ENCODE data around the gene PRSS2.
"Not testable (repeated sequence)": the region's sequence is repeated elsewhere in the genome, so short reads cannot be mapped to it uniquely, and the experiment has no call there.

The PRSS2 gene

GRCh38 chr7:142761606-142762005 lies 9.2 kb upstream of the PRSS2 start:
- not testable (repeated sequence) for H3K9me3 ChIP-seq (ENCODE audit: insufficient read depth, low read depth, low read length); H3K9ac ChIP-seq (ENCODE audit: low read depth, low read length); H3K4me1 ChIP-seq (ENCODE audit: insufficient read depth, low read length); H3K27me3 ChIP-seq (ENCODE audit: insufficient read depth, low read length); H3K36me3 ChIP-seq (ENCODE audit: insufficient read depth, low read length); H3K4me3 ChIP-seq (ENCODE audit: low read length); H3K27ac ChIP-seq (ENCODE audit: low read depth, low read length)
- WGBS, result 100% methylated on average over 2 of the region's 2 CpGs

- Histone ChIP-seq H3K27ac (ENCODE audit: low read depth, low read length) (no peak overlapping the region), H3K4me3 (ENCODE audit: low read length) (no peak overlapping the region), H3K27me3 (ENCODE audit: insufficient read depth, low read length) (no peaks in the 10 kb centered on the region), H3K9ac (ENCODE audit: low read depth, low read length) (no peak overlapping the region), H3K4me1 (ENCODE audit: insufficient read depth, low read length) (no peaks in the 10 kb centered on the region), H3K9me3 (ENCODE audit: insufficient read depth, low read depth, low read length) (no peaks in the 10 kb centered on the region), H3K36me3 (ENCODE audit: insufficient read depth, low read length) (no peaks in the 10 kb centered on the region)
- 100% methylated on average over 1 of the region's 1 CpG for WGBS
These were observed 8.7 kb upstream of the PRSS2 start for GRCh38 chr7:142762104-142762503.

GRCh38 chr7:142767451-142767850 lies 3.3 kb upstream of the PRSS2 start:
- Histone ChIP-seq H3K36me3 (ENCODE audit: insufficient read depth, low read length) (no peaks in the 10 kb centered on the region), H3K4me1 (ENCODE audit: insufficient read depth, low read length) (no peaks in the 10 kb centered on the region), H3K9me3 (ENCODE audit: insufficient read depth, low read depth, low read length) (no peaks in the 10 kb centered on the region), H3K27me3 (ENCODE audit: insufficient read depth, low read length) (no peaks in the 10 kb centered on the region), H3K9ac (ENCODE audit: low read depth, low read length) (no peak overlapping the region), H3K27ac (ENCODE audit: low read depth, low read length) (no peak overlapping the region), H3K4me3 (ENCODE audit: low read length) (no peak overlapping the region)
- 66% methylated on average over 3 of the region's 3 CpGs for WGBS

GRCh38 chr7:142767861-142768260 lies 2.9 kb upstream of the PRSS2 start:
- H3K9ac ChIP-seq (ENCODE audit: low read depth, low read length), result no peak overlapping the region
- H3K36me3 ChIP-seq (ENCODE audit: insufficient read depth, low read length), result no peaks in the 10 kb centered on the region
- H3K27me3 ChIP-seq (ENCODE audit: insufficient read depth, low read length), result no peaks in the 10 kb centered on the region
- 93% methylated on average over 1 of the region's 1 CpG for WGBS
- H3K4me3 ChIP-seq (ENCODE audit: low read length), result no peak overlapping the region
- H3K4me1 ChIP-seq (ENCODE audit: insufficient read depth, low read length), result no peaks in the 10 kb centered on the region
- H3K27ac ChIP-seq (ENCODE audit: low read depth, low read length), result no peak overlapping the region
- no peaks in the 10 kb centered on the region for H3K9me3 ChIP-seq (ENCODE audit: insufficient read depth, low read depth, low read length)

DNA sequence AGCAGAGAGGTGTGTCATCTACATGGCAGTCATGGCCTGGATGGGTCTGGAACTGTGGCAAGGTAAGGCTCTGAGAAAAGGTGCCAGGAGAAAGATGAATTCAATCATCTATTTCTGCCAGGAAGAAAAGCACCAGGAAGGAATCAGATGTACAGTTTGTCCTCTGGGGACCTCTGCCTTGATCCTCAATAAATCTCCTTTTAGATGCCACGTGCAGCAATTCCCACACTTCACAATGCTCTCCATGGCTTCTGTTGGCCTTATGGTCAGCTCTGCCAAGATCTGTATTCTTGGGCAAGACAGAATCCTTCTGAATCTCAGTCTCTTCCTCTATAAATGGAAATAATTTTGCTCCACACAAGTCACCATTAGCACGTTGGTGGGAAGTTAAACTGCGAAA lies 1.9 kb upstream of the PRSS2 start:
- H3K27me3 ChIP-seq (ENCODE audit: insufficient read depth, low read length); H3K9ac ChIP-seq (ENCODE audit: low read depth, low read length): not testable (repeated sequence)
- 97% methylated on average over 3 of the region's 3 CpGs for WGBS

GRCh38 chr7:142771353-142771723 lies 568 bp downstream of the PRSS2 start:
- Histone ChIP-seq H3K27ac (ENCODE audit: low read depth, low read length) (no peak overlapping the region), H3K36me3 (ENCODE audit: insufficient read depth, low read length) (no peaks in the 10 kb centered on the region), H3K9ac (ENCODE audit: low read depth, low read length) (no peak overlapping the region), H3K4me3 (ENCODE audit: low read length) (no peak overlapping the region), H3K4me1 (ENCODE audit: insufficient read depth, low read length) (no peaks in the 10 kb centered on the region), H3K9me3 (ENCODE audit: insufficient read depth, low read depth, low read length) (no peaks in the 10 kb centered on the region), H3K27me3 (ENCODE audit: insufficient read depth, low read length) (no peaks in the 10 kb centered on the region)
- 85% methylated on average over 5 of the region's 5 CpGs for WGBS

More for the DNA sequence above, 1.9 kb upstream of the PRSS2 start:
- not testable (repeated sequence) for H3K27ac ChIP-seq (ENCODE audit: low read depth, low read length); H3K4me3 ChIP-seq (ENCODE audit: low read length); H3K4me1 ChIP-seq (ENCODE audit: insufficient read depth, low read length); H3K36me3 ChIP-seq (ENCODE audit: insufficient read depth, low read length); H3K9me3 ChIP-seq (ENCODE audit: insufficient read depth, low read depth, low read length)

DNA sequence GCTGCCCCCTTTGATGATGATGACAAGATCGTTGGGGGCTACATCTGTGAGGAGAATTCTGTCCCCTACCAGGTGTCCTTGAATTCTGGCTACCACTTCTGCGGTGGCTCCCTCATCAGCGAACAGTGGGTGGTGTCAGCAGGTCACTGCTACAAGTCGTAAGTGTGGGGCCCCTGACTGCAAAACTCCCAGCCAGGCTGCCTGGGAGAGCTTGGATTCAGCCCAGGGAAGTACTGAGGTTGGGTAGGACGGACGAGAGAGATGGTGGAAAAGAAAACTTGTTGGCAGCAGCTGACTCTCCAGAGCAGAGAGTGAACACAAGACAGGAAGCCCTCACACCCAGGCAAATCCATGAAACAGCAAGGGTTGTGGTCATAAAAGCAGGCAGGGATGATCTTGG lies 1.3 kb downstream of the PRSS2 start:
- Histone ChIP-seq H3K4me3 (ENCODE audit: low read length) (no peak overlapping the region), H3K9ac (ENCODE audit: low read depth, low read length) (no peak overlapping the region), H3K4me1 (ENCODE audit: insufficient read depth, low read length) (no peaks in the 10 kb centered on the region), H3K9me3 (ENCODE audit: insufficient read depth, low read depth, low read length) (no peaks in the 10 kb centered on the region), H3K36me3 (ENCODE audit: insufficient read depth, low read length) (no peaks in the 10 kb centered on the region), H3K27ac (ENCODE audit: low read depth, low read length) (no peak overlapping the region), H3K27me3 (ENCODE audit: insufficient read depth, low read length) (no peaks in the 10 kb centered on the region)
- WGBS, result 82% methylated on average over 6 of the region's 6 CpGs

GRCh38 chr7:142772673-142773072 lies 1.9 kb downstream of the PRSS2 start:
- Histone ChIP-seq H3K9me3 (ENCODE audit: insufficient read depth, low read depth, low read length) (no peaks in the 10 kb centered on the region), H3K36me3 (ENCODE audit: insufficient read depth, low read length) (no peaks in the 10 kb centered on the region), H3K4me3 (ENCODE audit: low read length) (no peak overlapping the region), H3K9ac (ENCODE audit: low read depth, low read length) (no peak overlapping the region), H3K27ac (ENCODE audit: low read depth, low read length) (no peak overlapping the region), H3K4me1 (ENCODE audit: insufficient read depth, low read length) (no peaks in the 10 kb centered on the region), H3K27me3 (ENCODE audit: insufficient read depth, low read length) (no peaks in the 10 kb centered on the region)

DNA sequence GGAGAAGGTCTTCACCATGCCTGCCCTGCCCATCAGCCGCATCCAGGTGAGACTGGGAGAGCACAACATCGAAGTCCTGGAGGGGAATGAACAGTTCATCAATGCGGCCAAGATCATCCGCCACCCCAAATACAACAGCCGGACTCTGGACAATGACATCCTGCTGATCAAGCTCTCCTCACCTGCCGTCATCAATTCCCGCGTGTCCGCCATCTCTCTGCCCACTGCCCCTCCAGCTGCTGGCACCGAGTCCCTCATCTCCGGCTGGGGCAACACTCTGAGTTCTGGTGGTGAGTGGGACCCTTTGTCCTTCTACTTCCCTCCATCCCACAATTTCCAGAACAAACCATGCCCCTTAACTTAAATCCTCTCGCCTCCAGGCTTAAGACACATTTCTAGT lies 2.5 kb downstream of the PRSS2 start:
- Histone ChIP-seq H3K36me3 (ENCODE audit: insufficient read depth, low read length) (no peaks in the 10 kb centered on the region), H3K4me1 (ENCODE audit: insufficient read depth, low read length) (no peaks in the 10 kb centered on the region), H3K27ac (ENCODE audit: low read depth, low read length) (no peak overlapping the region), H3K9me3 (ENCODE audit: insufficient read depth, low read depth, low read length) (no peaks in the 10 kb centered on the region), H3K27me3 (ENCODE audit: insufficient read depth, low read length) (no peaks in the 10 kb centered on the region), H3K4me3 (ENCODE audit: low read length) (no peak overlapping the region), H3K9ac (ENCODE audit: low read depth, low read length) (no peak overlapping the region)
- 84% methylated on average over 12 of the region's 12 CpGs for WGBS

DNA sequence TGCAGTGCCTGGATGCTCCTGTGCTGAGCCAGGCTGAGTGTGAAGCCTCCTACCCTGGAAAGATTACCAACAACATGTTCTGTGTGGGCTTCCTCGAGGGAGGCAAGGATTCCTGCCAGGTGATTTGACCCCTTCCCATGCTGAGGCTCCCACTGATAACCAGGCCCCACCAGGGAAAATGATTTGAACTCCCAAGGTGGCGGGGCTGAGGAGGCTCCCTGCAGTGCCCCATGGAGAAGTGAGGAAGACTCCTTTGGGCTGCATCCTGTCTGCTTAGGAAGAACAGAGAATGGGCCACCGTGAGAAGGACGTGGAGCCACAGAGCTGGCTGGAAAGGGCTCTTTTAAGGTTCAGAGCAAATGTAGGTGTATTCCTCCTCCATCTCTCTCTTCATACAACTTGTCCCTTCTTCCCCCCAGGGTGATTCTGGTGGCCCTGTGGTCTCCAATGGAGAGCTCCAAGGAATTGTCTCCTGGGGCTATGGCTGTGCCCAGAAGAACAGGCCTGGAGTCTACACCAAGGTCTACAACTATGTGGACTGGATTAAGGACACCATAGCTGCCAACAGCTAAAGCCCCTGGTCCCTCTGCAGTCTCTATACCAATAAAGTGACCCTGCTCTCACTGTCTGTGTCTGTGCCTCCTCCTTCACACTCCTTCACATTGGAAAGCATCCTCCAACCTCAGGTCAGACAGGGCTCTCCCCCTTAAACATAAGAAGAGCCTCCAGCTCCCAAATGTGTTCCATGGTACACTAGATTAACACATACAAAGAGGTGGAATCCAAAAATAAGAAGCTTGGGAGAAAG lies 3.4 kb downstream of the PRSS2 start:
- H3K27ac ChIP-seq (ENCODE audit: low read depth, low read length), result no peak overlapping the region
- 91% methylated on average over 4 of the region's 4 CpGs for WGBS
- no peaks in the 10 kb centered on the region for H3K27me3 ChIP-seq (ENCODE audit: insufficient read depth, low read length)
- no peaks in the 10 kb centered on the region for H3K9me3 ChIP-seq (ENCODE audit: insufficient read depth, low read depth, low read length)
- H3K4me1 ChIP-seq (ENCODE audit: insufficient read depth, low read length), result no peaks in the 10 kb centered on the region
- no peak overlapping the region for H3K4me3 ChIP-seq (ENCODE audit: low read length)
- H3K36me3 ChIP-seq (ENCODE audit: insufficient read depth, low read length), result no peaks in the 10 kb centered on the region
- no peak overlapping the region for H3K9ac ChIP-seq (ENCODE audit: low read depth, low read length)

DNA sequence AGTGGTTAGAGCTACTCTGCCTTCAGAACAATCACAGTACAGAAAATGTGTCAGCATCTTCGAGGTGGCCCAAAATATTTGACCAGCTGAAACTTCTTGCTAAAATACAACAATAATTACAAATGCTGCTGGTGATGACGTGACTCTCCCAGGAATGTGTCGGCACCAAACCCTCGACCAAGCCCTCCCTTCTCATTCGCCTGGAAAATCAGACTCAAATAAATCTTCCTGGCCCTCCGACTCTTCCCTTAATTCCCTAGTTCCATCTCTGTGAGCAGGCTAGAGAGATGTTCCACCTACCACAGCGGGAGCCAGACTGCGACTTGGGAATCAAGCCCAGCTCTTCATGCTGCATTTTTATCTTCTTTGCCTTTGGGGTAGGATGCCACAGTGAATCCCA lies 4.1 kb downstream of the PRSS2 start:
- H3K4me3 ChIP-seq (ENCODE audit: low read length), result no peak overlapping the region
- H3K27ac ChIP-seq (ENCODE audit: low read depth, low read length), result no peak overlapping the region
- H3K36me3 ChIP-seq (ENCODE audit: insufficient read depth, low read length), result no peaks in the 10 kb centered on the region
- no peak overlapping the region for H3K9ac ChIP-seq (ENCODE audit: low read depth, low read length)
- WGBS, result 69% methylated on average over 8 of the region's 8 CpGs
- H3K9me3 ChIP-seq (ENCODE audit: insufficient read depth, low read depth, low read length), result no peaks in the 10 kb centered on the region
- H3K27me3 ChIP-seq (ENCODE audit: insufficient read depth, low read length), result no peaks in the 10 kb centered on the region
- H3K4me1 ChIP-seq (ENCODE audit: insufficient read depth, low read length), result no peaks in the 10 kb centered on the region
